GM21717 (cell line): ENCODE data around the gene RCAN2.

Experiments used
- ATAC-seq: cut with Tn5 transposase; IDR thresholded peaks from one replicate; pipeline ENCODE4 v1.9.1; 2021; ENCODE audit warnings: mild to moderate bottlenecking, moderate library complexity; ENCODE audit not compliant: unreplicated experiment

RCAN2 gene

GRCh38 chr6:46296586-46296985 is 194.7 kb downstream of the RCAN2 start:
- no peak for ATAC-seq

GRCh38 chr6:46293641-46294316 is 197.5 kb downstream of the RCAN2 start:
- ATAC-seq = peak; percentile 95

GRCh38 chr6:46291880-46292279 is 199.4 kb downstream of the RCAN2 start:
- ATAC-seq = no peak

GRCh38 chr6:46291275-46291633 is 200.0 kb downstream of the RCAN2 start:
- ATAC-seq = no peak

GRCh38 chr6:46290421-46291274 is 200.6 kb downstream of the RCAN2 start:
- no peak for ATAC-seq

GRCh38 chr6:46289898-46290297 is 201.4 kb downstream of the RCAN2 start:
- ATAC-seq = no peak

- no peak for ATAC-seq
Measured at GRCh38 chr6:46288835-46289234, 202.4 kb downstream of the RCAN2 start.

- ATAC-seq = no peak
Measured at GRCh38 chr6:46287681-46288080, 203.6 kb downstream of the RCAN2 start.

- ATAC-seq = no peak
Measured at GRCh38 chr6:46287043-46287442, 204.2 kb downstream of the RCAN2 start.

- no peak for ATAC-seq
Measured at GRCh38 chr6:46284475-46284874, 206.8 kb downstream of the RCAN2 start.

GRCh38 chr6:46281110-46281509 is 210.1 kb downstream of the RCAN2 start:
- no peak for ATAC-seq

- no peak for ATAC-seq
Measured at GRCh38 chr6:46279874-46280273, 211.4 kb downstream of the RCAN2 start.

GRCh38 chr6:46276576-46277142 is 214.6 kb downstream of the RCAN2 start:
- ATAC-seq = no peak

GRCh38 chr6:46274502-46274901 is 216.7 kb downstream of the RCAN2 start:
- ATAC-seq = no peak

GRCh38 chr6:46273911-46274310 is 217.3 kb downstream of the RCAN2 start:
- ATAC-seq = no peak

- ATAC-seq = no peak
Measured at GRCh38 chr6:46271728-46272127, 219.5 kb downstream of the RCAN2 start.

GRCh38 chr6:46271107-46271506 is 220.1 kb downstream of the RCAN2 start:
- no peak for ATAC-seq

- no peak for ATAC-seq
Measured at GRCh38 chr6:46270336-46270735, 220.9 kb downstream of the RCAN2 start.

- no peak for ATAC-seq
Measured at GRCh38 chr6:46269447-46270229, 221.6 kb downstream of the RCAN2 start.

GRCh38 chr6:46267515-46267914 is 223.7 kb downstream of the RCAN2 start:
- no peak for ATAC-seq

GRCh38 chr6:46265373-46265772 is 225.9 kb downstream of the RCAN2 start:
- no peak for ATAC-seq
